Calu3 (cell line): ENCODE data around the gene ZNF785. TPM values are rescaled to one million over a fixed set of nuclear protein-coding genes. Genes with fewer than 3 reads are reported as not detected.

Experiments used
- total RNA-seq: library from RNA; stranded (reverse); gene quantifications from 2 replicates; pipeline ENCODE4 v1.2.3, GENCODE V29; 2022

ZNF785 gene
- total RNA-seq, 1 experiment from 2014 or later: 22.2 TPM

Other genes starting within 250 kb of the ZNF785 start
- 65.8 and 82.6 TPM in 2 replicates for gene CD2BP2, start 230.4 kb downstream of the ZNF785 start, total RNA-seq
- gene TBC1D10B, start 215.2 kb downstream of the ZNF785 start, total RNA-seq: 66.4 and 69.5 TPM in 2 replicates
- gene MYL11, start 210.9 kb downstream of the ZNF785 start, total RNA-seq: not detected in 2 replicates
- 1.5 and 1.9 TPM in 2 replicates for gene SEPTIN1, start 203.1 kb downstream of the ZNF785 start, total RNA-seq
- gene ZNF48, start 190.3 kb downstream of the ZNF785 start, total RNA-seq: 21.2 and 24.8 TPM in 2 replicates
- 11.3 and 12.2 TPM in 2 replicates for gene ZNF771, start 178.1 kb downstream of the ZNF785 start, total RNA-seq
- 120 and 124 TPM in 2 replicates for gene DCTPP1, start 155.7 kb downstream of the ZNF785 start, total RNA-seq
- 85.0 and 109 TPM in 2 replicates for gene SEPHS2, start 139.8 kb downstream of the ZNF785 start, total RNA-seq
- not detected in 2 replicates for gene ITGAL, start 113.0 kb downstream of the ZNF785 start, total RNA-seq
- gene ZNF768, start 59.1 kb downstream of the ZNF785 start, total RNA-seq: 40.8 and 42.6 TPM in 2 replicates
- gene ZNF747, start 50.8 kb downstream of the ZNF785 start, total RNA-seq: 12.3 and 15.4 TPM in 2 replicates
- 16.5 and 16.7 TPM in 2 replicates for gene ZNF764, start 27.3 kb downstream of the ZNF785 start, total RNA-seq
- gene ZNF688, start 14.0 kb downstream of the ZNF785 start, total RNA-seq: 11.8 and 13.5 TPM in 2 replicates
- gene ZNF689, start 24.7 kb upstream of the ZNF785 start, total RNA-seq: 10.4 and 14.1 TPM in 2 replicates
- gene PRR14, start 65.3 kb upstream of the ZNF785 start, total RNA-seq: 47.4 and 59.4 TPM in 2 replicates
- 113 and 114 TPM in 2 replicates for gene FBRS, start 72.7 kb upstream of the ZNF785 start, total RNA-seq
- 84.6 and 90.8 TPM in 2 replicates for gene SRCAP, start 113.5 kb upstream of the ZNF785 start, total RNA-seq
- gene PHKG2, start 162.7 kb upstream of the ZNF785 start, total RNA-seq: 66.7 and 72.8 TPM in 2 replicates
- 13.7 and 13.8 TPM in 2 replicates for gene CFAP119, start 176.4 kb upstream of the ZNF785 start, total RNA-seq
- gene RNF40, start 176.6 kb upstream of the ZNF785 start, total RNA-seq: 130 and 136 TPM in 2 replicates
- 29.9 and 32.6 TPM in 2 replicates for gene ZNF629, start 201.5 kb upstream of the ZNF785 start, total RNA-seq